ENCODE results near the gene OMG.
"Not testable (repeated sequence)": the region's sequence is repeated elsewhere in the genome, so short reads cannot be mapped to it uniquely, and the experiment has no call there.

The OMG gene

DNA sequence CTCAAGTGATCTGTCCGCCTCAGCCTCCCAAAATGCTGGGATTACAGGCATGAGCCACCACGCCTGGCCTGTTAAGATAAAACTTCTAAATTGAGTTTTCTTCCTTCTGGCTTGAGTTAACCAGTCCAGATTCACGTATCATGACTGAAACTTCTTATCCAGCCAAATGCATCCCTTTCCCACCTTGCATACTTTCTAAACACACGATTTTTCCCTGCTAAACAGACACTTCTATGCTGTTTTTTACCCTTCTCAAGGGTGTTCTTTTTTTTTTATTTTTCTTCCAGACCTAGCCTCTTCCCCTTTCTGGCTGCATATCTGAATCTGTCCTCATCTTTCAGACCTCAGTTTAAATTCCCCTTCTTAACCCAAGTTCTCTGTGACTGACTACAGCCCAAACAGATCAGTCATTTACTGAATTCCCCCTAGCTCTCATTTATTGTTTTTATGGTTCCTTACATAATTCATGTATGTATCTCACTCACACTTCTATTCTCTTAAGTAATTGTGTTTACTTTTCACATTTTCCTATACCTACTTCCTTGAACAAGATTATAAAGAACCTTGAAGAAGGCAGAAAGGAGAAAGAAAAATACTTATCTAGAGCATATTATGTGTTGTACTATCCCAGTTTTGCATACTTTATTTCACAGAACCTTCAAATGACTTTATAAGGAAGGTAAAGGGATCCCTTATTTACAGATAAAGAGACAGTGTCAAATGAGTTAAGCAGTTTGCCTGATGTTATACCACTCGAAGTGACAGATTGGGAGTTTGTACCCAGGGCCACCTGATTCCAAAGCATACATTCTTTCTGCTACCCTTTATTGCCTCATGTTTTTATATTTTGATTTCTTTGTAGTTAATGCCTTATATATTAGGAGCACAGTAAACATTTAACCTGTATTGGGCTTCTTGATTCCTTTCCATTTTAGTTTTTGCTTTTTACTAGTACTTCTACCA is 11.6 kb upstream of the OMG start:
- no peak for DNase-seq (ENCODE audit: low read depth)

DNA sequence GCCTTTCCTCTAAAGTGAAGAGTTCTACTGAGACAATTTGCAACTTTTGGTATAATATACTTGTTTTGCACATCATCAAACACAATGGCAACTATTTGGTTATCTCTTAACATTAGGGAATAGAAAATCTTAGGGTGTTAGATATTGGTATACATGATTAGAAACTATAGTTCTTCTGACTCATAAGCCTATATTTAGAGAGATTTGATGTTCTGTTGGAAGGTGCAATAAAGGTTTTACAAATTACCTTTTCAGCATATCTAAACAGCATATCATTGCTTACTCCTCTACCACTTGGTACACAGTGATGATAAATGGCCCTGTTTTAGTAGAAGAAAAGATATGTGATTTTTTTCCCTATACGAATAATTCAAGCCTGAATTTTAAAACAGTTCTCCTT is 10.6 kb upstream of the OMG start:
- DNase-seq (ENCODE audit: low read depth): no peak

GRCh38 chr17:31299624-31300023 is 2.6 kb upstream of the OMG start:
- DNase-seq (ENCODE audit: low read depth): no peak

DNA sequence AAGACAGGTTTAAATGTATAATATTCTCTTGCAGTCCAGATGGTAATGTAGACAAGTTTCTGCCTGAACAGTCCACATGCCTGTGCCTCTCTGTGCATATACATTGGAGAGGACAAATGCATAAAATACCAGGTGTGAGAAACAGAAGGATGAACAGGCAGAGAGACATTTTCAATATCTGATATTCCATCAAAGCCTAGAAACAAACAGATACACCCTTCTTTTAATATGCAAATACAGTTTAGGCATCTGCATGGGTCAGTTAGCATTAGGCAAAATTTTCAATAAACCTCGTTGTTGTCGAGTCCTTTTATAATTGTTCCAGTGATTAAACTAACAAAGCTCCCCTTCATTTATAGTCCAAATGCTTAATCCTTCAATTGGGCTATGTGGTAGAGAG is 897 bp downstream of the OMG start:
- DNase-seq (ENCODE audit: low read depth): no peak

DNA sequence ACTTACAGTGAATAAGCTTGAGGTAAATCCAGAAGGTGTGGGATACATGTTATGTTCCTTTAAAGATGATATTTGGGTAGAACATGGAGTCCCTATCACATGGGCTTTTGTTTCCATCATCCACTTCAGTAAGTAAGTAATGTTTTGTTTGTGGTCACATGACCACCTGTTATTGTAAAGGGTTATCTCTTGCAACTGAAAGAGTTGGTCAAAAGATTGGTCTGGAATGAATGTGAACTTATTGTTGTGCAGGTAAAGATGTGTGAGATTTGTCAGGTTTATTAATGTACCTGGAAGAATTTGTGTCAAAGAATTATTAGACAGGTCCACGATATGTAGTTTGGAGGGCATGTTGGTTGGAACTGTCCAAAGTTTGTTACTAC is 1.6 kb downstream of the OMG start:
- no peak for DNase-seq (ENCODE audit: low read depth)

- no peak for DNase-seq (ENCODE audit: low read depth)
These were observed 2.1 kb downstream of the OMG start for GRCh38 chr17:31294820-31295488.

- DNase-seq (ENCODE audit: low read depth): no peak
These were observed 2.8 kb downstream of the OMG start for GRCh38 chr17:31294231-31294630.

DNA sequence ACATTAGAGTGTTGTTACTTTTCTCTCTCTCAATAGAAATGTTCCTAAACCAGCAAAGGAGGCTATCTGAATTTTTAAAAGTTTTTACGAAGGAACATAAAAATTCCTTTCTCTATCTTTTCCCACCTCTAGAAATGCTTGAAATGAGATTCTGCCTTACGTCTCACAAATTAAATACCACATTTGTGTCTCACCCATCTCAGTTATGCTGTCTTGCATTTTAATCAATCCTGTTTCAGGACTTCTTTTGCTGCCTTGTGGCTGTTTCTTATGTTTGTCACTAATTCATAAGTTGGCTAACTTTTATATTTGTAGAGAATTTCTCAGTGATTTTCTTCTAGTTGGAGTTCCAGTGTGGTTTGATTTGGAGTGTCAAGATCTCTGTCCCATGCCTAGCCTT is 3.5 kb downstream of the OMG start:
- no peak for DNase-seq (ENCODE audit: low read depth)

- DNase-seq (ENCODE audit: low read depth): no peak
These were observed 5.2 kb downstream of the OMG start for GRCh38 chr17:31291820-31292219.

DNA sequence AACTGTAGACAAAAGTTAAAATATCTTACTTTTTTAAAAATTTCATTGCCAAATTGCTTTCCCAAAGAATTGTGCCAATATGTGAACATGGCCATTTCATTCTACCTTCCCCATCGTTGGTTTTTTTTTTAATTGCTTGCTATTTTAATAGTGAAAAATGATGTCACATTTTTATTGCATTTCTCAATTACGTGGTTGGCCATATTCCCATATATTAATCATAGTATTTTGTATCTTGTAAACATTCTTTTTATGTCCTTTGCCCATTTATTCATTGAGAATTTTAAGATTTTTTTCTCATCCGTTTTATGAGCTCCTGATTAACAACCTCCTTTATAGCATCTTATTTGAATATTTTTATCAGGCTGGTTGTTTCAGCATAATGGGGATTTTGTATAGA is 7.2 kb downstream of the OMG start:
- no peak for DNase-seq (ENCODE audit: low read depth)

DNA sequence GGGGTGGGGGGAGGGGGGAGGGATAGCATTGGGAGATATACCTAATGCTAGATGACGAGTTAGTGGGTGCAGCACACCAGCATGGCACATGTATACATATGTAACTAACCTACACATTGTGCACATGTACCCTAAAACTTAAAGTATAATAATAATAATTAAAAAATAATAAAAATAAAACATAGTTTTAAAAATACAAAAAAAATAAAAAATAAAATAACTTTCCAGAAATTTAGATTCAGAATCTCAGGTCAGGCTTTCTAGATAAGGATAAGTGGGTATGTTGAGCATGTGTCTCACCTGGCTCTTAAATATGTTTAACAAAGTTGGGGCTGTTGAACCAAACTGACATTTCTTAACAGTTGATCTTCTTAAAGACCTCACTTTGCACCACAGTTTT is 9.1 kb downstream of the OMG start:
- not testable (repeated sequence) for DNase-seq (ENCODE audit: low read depth)

GRCh38 chr17:31286587-31286986 is 10.5 kb downstream of the OMG start:
- no peak for DNase-seq (ENCODE audit: low read depth)

- DNase-seq (ENCODE audit: low read depth): no peak
These were observed 13.2 kb downstream of the OMG start for GRCh38 chr17:31283841-31284240.

DNA sequence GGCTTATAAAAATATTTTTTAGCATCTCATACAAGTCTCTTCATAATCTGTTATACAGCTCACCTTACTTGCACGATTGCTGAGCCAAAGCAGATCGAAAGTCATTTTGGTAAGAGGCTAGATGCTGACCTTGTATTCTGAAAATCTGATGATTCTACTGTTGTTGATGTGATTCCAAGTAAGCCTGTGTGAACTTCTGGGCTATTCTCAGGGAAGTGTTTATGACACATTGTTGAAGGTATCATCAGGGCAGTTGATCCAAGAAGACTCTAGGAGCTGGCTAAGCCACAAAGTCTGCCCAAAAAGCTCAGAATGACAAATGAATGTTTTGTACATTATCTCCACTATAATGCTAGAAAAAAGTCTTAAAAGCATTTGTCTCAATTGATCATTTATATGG is 16.0 kb downstream of the OMG start:
- no peak for DNase-seq (ENCODE audit: low read depth)

GRCh38 chr17:31279401-31279800 is 17.6 kb downstream of the OMG start:
- DNase-seq (ENCODE audit: low read depth): no peak

- DNase-seq (ENCODE audit: low read depth): no peak
These were observed 21.9 kb downstream of the OMG start for GRCh38 chr17:31275116-31275515.

DNA sequence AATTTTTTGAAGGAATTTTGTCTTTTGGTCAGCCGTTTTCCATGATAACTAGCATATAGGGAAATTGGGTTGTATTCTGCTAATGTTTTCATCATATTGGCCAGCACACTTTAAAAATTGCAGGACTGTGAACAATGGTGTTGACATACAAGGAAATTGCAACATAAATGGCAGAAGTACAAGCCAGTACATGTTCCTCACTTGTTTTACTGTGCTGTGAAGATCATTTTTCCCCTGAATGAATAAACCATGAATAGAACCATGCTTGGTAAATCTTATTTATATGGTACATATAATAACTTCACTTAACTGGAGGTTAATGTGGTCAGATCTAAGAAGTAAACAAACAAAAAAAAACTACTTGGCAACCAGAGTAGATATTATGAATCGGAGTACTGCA is 22.8 kb downstream of the OMG start:
- no peak for DNase-seq (ENCODE audit: low read depth)

- DNase-seq (ENCODE audit: low read depth): no peak
These were observed 23.5 kb downstream of the OMG start for GRCh38 chr17:31273516-31273915.

- DNase-seq (ENCODE audit: low read depth): no peak
These were observed 24.2 kb downstream of the OMG start for GRCh38 chr17:31272803-31273202.

- no peak for DNase-seq (ENCODE audit: low read depth)
These were observed 24.8 kb downstream of the OMG start for GRCh38 chr17:31272236-31272635.

GRCh38 chr17:31269578-31269983 is 27.5 kb downstream of the OMG start:
- DNase-seq (ENCODE audit: low read depth): no peak

DNA sequence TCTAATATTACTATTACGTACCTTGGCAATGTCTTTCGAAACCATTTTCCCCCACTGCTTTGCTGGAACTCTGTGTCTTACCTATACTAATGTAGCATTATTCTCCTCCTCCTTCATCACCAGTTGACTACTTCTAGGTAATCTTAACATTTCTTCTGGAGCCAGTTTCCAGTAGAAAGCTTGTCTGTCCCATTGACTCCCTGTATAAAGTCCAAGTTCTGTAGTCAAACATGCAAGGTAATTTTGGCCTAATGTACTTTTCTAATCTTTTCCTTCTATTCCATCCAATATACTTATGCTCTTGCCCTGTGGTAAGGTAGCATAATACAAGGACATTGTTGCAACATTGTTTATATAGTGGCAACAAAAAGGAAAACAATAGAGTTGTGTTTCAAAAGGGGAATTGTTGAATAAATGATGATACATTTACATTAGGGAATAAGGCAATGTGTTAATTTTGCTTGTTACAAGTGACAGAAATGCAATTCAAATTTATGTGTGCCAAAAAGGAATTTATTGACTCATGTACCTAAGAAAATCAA is 27.9 kb downstream of the OMG start:
- DNase-seq (ENCODE audit: low read depth): no peak

GRCh38 chr17:31266042-31266441 is 31.0 kb downstream of the OMG start:
- no peak for DNase-seq (ENCODE audit: low read depth)

Data from activated T-helper 1 cell treated with Interleukin-2 at 50 U/mL for 16 hours (primary cell).